ENCODE results near the gene CHAF1A. TPM values are rescaled to one million over a fixed set of nuclear protein-coding genes. Genes with fewer than 3 reads are reported as not detected.

The CHAF1A gene
- total RNA-seq, 1 experiment from 2014 or later = 161 TPM

DNA sequence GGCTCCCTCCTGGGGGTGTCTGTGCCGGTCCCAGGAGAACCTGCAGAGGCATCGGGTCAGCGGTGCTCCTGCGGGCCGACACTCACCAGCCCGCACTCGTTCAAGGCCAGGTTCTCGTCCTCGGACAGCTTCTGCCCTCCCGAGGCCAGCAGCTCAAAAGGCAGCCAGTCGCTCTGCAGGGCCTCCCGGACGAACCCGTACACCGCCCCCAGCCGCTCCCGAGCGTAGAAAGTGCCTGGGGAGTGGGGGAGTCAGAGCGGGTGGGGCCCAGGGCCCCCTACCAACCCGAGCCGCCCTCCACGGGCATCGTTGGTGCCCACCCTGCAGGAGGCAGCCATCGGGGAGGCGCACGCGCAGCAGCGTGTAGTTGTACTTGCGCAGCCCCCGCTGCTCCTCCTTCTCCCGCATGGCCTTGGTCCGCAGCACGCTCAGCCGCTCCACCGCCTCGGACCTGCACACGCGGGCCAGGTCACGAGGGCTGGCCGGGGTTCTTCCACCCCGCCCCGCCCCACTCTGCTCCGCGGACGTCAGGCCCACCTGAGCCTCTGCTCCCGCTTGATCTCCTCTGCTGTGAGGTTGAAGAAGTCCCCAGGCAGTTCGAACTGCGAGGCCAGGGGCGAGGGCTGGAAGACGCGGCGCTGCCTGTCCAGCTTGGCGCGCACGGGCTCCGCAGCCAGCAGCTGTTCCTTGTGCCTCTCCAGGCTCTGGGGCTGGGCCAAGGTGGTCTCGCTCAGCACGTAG, 43.7 kb downstream of the CHAF1A start (continued):
- TF ChIP-seq, protein P1, sequence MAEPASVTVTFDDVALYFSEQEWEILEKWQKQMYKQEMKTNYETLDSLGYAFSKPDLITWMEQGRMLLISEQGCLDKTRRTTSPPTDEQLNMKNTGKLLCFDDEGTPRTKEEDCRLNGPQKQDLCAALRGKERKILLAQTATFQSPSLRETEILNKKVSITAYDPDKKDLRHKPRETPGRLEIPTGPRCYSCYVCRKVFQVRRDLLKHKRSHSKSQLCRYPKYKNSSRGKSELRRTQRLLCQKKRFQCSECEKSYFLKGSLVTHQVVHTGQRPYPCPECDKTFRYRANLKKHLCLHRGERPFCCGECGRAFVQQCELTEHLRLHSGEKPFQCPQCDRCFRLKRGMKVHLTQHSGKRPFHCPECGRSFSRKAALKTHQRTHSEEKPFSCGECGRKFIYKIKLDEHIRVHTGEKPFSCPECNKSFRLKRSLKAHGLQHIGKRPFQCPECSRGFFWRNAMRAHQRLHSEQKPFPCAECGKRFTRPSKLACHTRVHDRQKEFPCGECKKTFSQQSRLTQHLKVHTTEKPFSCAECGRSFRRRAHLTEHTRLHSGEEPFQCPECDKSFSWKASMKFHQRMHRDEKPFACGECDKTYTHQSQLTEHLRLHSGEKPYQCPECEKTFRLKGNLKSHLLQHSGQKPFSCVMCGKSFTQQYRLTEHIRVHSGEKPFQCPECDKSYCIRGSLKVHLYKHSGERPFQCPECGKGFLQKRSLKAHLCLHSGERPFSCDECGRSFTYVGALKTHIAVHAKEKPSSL (CRISPR knock-in tag; conservative IDR thresholded peaks at IDR 0.05) = 0 out of 2 replicates have a peak, but pooled peaks have one; percentile 65
- no peak for TF ChIP-seq NR3C1 (CRISPR knock-in tag; conservative IDR thresholded peaks at IDR 0.05; ENCODE audit: low read depth)

- Mint-ChIP-seq H3K4me1 (0 out of 2 replicates have a peak, but pooled peaks cover 3% of the 10 kb centered on the region), H3K36me3 (peaks cover 20% of the 10 kb centered on the region), H3K27ac (no peak overlapping the region), H3K9me3 (no peaks in the 10 kb centered on the region), H3K27me3 (ENCODE audit: low read depth) (no peaks in the 10 kb centered on the region), H3K4me3 (no peak overlapping the region)
- ATAC-seq (no peak), DNase-seq (ENCODE audit: low spot score) (no peak)
- CTCF ChIA-PET = interaction anchor here (1.8 to 2.4 kb wide), 2 partner anchors 78 to 179 kb away, joined by 7 to 13 read pairs; no protein-coding TSS in a partner anchor
- TF ChIP-seq CTCF (IDR thresholded peaks at IDR 0.05) = no peak
- TF ChIP-seq TCF7 (CRISPR knock-in tag; IDR thresholded peaks at IDR 0.05; ENCODE audit: low read depth) = no peak
- TF ChIP-seq, protein P2, sequence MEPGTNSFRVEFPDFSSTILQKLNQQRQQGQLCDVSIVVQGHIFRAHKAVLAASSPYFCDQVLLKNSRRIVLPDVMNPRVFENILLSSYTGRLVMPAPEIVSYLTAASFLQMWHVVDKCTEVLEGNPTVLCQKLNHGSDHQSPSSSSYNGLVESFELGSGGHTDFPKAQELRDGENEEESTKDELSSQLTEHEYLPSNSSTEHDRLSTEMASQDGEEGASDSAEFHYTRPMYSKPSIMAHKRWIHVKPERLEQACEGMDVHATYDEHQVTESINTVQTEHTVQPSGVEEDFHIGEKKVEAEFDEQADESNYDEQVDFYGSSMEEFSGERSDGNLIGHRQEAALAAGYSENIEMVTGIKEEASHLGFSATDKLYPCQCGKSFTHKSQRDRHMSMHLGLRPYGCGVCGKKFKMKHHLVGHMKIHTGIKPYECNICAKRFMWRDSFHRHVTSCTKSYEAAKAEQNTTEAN (CRISPR knock-in tag; IDR thresholded peaks at IDR 0.05) = no peak
- TF ChIP-seq ZNF317 (CRISPR knock-in tag; IDR thresholded peaks at IDR 0.05; ENCODE audit: borderline replicate concordance, low read depth) = no peak
- TF ChIP-seq IRF2 (CRISPR knock-in tag; IDR thresholded peaks at IDR 0.05; ENCODE audit: borderline replicate concordance, low read depth) = no peak
- no peak for TF ChIP-seq ZNF396 (CRISPR knock-in tag; IDR thresholded peaks at IDR 0.05; ENCODE audit: borderline replicate concordance)
- no peak for TF ChIP-seq GRHL2 (CRISPR knock-in tag; IDR thresholded peaks at IDR 0.05; ENCODE audit: insufficient replicate concordance, severe bottlenecking)
- TF ChIP-seq OVOL2 (CRISPR knock-in tag; IDR thresholded peaks at IDR 0.05; ENCODE audit: borderline replicate concordance) = no peak
- no peak for TF ChIP-seq FOXP1 (CRISPR knock-in tag; IDR thresholded peaks at IDR 0.05; ENCODE audit: borderline replicate concordance)
- TF ChIP-seq HMGA2 (CRISPR knock-in tag; IDR thresholded peaks at IDR 0.05) = no peak
- TF ChIP-seq, protein P3, sequence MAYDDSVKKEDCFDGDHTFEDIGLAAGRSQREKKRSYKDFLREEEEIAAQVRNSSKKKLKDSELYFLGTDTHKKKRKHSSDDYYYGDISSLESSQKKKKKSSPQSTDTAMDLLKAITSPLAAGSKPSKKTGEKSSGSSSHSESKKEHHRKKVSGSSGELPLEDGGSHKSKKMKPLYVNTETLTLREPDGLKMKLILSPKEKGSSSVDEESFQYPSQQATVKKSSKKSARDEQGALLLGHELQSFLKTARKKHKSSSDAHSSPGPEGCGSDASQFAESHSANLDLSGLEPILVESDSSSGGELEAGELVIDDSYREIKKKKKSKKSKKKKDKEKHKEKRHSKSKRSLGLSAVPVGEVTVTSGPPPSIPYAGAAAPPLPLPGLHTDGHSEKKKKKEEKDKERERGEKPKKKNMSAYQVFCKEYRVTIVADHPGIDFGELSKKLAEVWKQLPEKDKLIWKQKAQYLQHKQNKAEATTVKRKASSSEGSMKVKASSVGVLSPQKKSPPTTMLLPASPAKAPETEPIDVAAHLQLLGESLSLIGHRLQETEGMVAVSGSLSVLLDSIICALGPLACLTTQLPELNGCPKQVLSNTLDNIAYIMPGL (CRISPR knock-in tag; IDR thresholded peaks at IDR 0.05) = no peak
- TF ChIP-seq, protein P4, sequence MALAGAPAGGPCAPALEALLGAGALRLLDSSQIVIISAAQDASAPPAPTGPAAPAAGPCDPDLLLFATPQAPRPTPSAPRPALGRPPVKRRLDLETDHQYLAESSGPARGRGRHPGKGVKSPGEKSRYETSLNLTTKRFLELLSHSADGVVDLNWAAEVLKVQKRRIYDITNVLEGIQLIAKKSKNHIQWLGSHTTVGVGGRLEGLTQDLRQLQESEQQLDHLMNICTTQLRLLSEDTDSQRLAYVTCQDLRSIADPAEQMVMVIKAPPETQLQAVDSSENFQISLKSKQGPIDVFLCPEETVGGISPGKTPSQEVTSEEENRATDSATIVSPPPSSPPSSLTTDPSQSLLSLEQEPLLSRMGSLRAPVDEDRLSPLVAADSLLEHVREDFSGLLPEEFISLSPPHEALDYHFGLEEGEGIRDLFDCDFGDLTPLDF (CRISPR knock-in tag; IDR thresholded peaks at IDR 0.05) = no peak
- no peak for TF ChIP-seq FOXJ3 (CRISPR knock-in tag; IDR thresholded peaks at IDR 0.05; ENCODE audit: borderline replicate concordance)
- no peak for TF ChIP-seq SMAD4 (CRISPR knock-in tag; IDR thresholded peaks at IDR 0.05)
- TF ChIP-seq, protein P5, sequence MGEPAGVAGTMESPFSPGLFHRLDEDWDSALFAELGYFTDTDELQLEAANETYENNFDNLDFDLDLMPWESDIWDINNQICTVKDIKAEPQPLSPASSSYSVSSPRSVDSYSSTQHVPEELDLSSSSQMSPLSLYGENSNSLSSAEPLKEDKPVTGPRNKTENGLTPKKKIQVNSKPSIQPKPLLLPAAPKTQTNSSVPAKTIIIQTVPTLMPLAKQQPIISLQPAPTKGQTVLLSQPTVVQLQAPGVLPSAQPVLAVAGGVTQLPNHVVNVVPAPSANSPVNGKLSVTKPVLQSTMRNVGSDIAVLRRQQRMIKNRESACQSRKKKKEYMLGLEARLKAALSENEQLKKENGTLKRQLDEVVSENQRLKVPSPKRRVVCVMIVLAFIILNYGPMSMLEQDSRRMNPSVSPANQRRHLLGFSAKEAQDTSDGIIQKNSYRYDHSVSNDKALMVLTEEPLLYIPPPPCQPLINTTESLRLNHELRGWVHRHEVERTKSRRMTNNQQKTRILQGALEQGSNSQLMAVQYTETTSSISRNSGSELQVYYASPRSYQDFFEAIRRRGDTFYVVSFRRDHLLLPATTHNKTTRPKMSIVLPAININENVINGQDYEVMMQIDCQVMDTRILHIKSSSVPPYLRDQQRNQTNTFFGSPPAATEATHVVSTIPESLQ (CRISPR knock-in tag; IDR thresholded peaks at IDR 0.05) = no peak
- TF ChIP-seq, protein P6, sequence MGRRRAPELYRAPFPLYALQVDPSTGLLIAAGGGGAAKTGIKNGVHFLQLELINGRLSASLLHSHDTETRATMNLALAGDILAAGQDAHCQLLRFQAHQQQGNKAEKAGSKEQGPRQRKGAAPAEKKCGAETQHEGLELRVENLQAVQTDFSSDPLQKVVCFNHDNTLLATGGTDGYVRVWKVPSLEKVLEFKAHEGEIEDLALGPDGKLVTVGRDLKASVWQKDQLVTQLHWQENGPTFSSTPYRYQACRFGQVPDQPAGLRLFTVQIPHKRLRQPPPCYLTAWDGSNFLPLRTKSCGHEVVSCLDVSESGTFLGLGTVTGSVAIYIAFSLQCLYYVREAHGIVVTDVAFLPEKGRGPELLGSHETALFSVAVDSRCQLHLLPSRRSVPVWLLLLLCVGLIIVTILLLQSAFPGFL (CRISPR knock-in tag; IDR thresholded peaks at IDR 0.05; ENCODE audit: borderline replicate concordance) = no peak
- TF ChIP-seq TEAD1 (CRISPR knock-in tag; IDR thresholded peaks at IDR 0.05) = no peak
- POLR2A ChIA-PET = interaction anchor here (0.5 to 1.6 kb wide), 2 partner anchors 11 to 14 kb away, joined by 3 read pairs; no protein-coding TSS in a partner anchor
Observed at GRCh38 chr19:4446704-4447200, 44.3 kb downstream of the CHAF1A start.
